Chondrocyte (in vitro differentiated cells): ENCODE data around the gene SMC6. TPM values are rescaled to one million over a fixed set of nuclear protein-coding genes. Genes with fewer than 3 reads are reported as not detected.

Experiments used
- DNase-seq: peaks from one replicate; pipeline ENCODE4 v3.0.0; 2021; ENCODE audit warnings: mixed read lengths, low spot score
- H3K27ac Mint-ChIP-seq: one replicate; pipeline ENCODE4 v1.8.0; 2021; ENCODE audit warnings: mild to moderate bottlenecking, moderate library complexity, mixed read lengths; ENCODE audit not compliant: unreplicated experiment
- H3K27me3 Mint-ChIP-seq: 2 replicates; pipeline ENCODE4 v1.8.0; 2021; ENCODE audit warnings: low read depth, mixed read lengths
- H3K36me3 Mint-ChIP-seq: 2 replicates; pipeline ENCODE4 v1.8.0; 2021; ENCODE audit warnings: low read depth, mixed read lengths
- H3K4me1 Mint-ChIP-seq: 2 replicates; pipeline ENCODE4 v1.8.0; 2021; ENCODE audit warnings: low read depth, mild to moderate bottlenecking, mixed read lengths
- H3K4me3 Mint-ChIP-seq: one replicate; pipeline ENCODE4 v1.8.0; 2021; ENCODE audit warnings: mild to moderate bottlenecking, moderate library complexity, mixed read lengths; ENCODE audit not compliant: unreplicated experiment
- H3K9me3 Mint-ChIP-seq: 2 replicates; pipeline ENCODE4 v1.8.0; 2021; ENCODE audit warnings: low read depth, mixed read lengths
- total RNA-seq: library from RNA; stranded (reverse); gene quantifications from 3 replicates; pipeline ENCODE4 v1.2.1, GENCODE V29; 2021
- TF ChIP-seq, protein P1 (sequence below): fragments of 200-600 bp; sonication (generic); IDR thresholded peaks from 2 replicates; pipeline ENCODE4 v1.5.0; 2021; ENCODE audit warnings: antibody characterized with exemption, mild to moderate bottlenecking, moderate library complexity

The SMC6 gene
- total RNA-seq, 1 donor from 2014 or later = 21.0 TPM

DNA sequence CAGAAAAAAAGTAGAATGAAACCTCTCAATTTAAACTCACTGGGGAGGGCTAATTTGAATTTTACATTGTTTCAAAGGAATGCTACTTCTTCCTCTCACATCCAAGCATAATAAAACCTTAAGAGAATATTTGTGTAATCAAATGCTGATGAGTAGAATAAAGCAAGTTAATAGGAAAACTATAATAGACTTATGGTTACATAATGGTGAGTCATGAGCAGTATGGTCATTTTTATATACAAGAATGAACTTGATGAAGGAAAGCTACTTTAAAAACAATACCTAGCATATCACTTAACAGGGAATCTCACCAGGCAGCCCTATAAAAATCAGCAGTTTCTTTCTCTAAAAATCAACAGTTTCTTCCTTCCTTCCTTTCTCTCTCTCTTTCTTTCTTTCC is 132.8 kb downstream of the SMC6 start:
- Mint-ChIP-seq H3K4me1 (peaks cover 21% of the 10 kb centered on the region), H3K27ac (no peak overlapping the region), H3K36me3 (peaks cover 2% of the 10 kb centered on the region), H3K4me3 (no peak overlapping the region), H3K27me3 (no peaks in the 10 kb centered on the region), H3K9me3 (peaks cover 4% of the 10 kb centered on the region)
- TF ChIP-seq, protein P1, sequence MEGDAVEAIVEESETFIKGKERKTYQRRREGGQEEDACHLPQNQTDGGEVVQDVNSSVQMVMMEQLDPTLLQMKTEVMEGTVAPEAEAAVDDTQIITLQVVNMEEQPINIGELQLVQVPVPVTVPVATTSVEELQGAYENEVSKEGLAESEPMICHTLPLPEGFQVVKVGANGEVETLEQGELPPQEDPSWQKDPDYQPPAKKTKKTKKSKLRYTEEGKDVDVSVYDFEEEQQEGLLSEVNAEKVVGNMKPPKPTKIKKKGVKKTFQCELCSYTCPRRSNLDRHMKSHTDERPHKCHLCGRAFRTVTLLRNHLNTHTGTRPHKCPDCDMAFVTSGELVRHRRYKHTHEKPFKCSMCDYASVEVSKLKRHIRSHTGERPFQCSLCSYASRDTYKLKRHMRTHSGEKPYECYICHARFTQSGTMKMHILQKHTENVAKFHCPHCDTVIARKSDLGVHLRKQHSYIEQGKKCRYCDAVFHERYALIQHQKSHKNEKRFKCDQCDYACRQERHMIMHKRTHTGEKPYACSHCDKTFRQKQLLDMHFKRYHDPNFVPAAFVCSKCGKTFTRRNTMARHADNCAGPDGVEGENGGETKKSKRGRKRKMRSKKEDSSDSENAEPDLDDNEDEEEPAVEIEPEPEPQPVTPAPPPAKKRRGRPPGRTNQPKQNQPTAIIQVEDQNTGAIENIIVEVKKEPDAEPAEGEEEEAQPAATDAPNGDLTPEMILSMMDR = no peak
- no peak for DNase-seq

DNA sequence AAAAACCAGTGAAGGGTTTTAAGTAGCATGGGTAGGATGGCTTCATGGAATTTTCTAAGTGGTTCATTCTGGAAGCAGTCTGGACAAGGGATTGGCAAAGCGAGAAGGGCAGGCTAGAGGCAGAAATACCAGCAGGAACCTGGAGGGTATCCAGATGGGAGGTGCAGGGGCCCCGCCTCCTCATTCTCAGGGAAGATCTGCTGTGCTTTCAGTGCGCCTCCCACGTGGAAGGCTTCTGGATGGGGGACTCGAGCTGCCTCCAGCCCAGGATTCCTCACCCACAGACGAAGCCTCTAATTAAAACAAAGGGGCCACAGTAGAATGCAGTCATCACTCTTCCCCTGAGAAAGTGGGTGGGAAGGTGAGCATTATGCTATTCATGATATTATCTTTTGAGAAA is 133.3 kb downstream of the SMC6 start:
- Mint-ChIP-seq H3K27ac (no peak overlapping the region), H3K4me1 (peaks cover 21% of the 10 kb centered on the region), H3K4me3 (no peak overlapping the region), H3K27me3 (no peaks in the 10 kb centered on the region), H3K36me3 (peaks cover 2% of the 10 kb centered on the region), H3K9me3 (peaks cover 4% of the 10 kb centered on the region)
- TF ChIP-seq, protein P1 = no peak
- DNase-seq = no peak

DNA sequence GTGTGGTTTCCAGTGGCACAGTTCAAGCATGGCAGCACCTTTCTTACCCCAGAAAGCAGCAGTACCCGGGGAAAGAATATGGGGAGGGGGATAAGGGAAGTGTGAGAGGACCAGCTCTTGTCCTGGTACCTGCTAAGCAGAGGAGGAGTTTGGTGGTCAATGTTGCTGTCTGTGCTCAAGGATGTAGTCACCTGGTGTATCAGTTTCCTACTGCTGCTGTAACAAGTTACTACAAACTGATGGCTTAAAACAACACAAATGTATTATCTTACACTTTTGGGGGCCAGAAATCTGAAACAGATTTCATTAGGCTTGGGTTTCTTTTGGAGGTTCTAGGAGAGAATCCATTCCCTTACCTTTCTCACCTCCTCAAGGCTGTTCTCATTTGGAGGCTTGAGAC is 135.7 kb downstream of the SMC6 start:
- H3K36me3 Mint-ChIP-seq = no peaks in the 10 kb centered on the region
- H3K27ac Mint-ChIP-seq = no peak overlapping the region
- H3K4me1 Mint-ChIP-seq = peaks cover 21% of the 10 kb centered on the region
- no peak for DNase-seq
- no peaks in the 10 kb centered on the region for H3K9me3 Mint-ChIP-seq
- TF ChIP-seq, protein P1 = no peak
- H3K4me3 Mint-ChIP-seq = no peak overlapping the region
- peaks cover 4% of the 10 kb centered on the region for H3K27me3 Mint-ChIP-seq

DNA sequence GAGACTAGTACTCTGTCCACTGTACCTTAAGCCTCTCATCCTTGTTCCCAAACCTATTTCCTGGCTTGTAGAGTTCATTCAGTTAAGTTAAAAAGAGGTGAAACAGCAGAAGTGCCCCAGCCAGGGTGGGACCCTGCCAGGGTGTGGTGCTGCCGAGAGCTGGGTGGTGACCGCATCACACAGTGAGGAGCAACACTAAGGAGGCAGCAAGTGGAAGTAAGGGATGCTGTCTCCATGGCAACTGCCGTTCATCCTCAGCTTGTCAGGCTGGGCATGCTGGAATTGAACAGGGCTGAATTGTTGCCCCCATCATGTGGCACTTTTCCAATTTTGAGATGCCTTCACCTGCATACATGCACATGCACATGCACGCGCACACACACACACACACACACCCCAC is 136.1 kb downstream of the SMC6 start:
- H3K4me1 Mint-ChIP-seq = peaks cover 18% of the 10 kb centered on the region
- H3K4me3 Mint-ChIP-seq = no peak overlapping the region
- H3K9me3 Mint-ChIP-seq = no peaks in the 10 kb centered on the region
- TF ChIP-seq, protein P1 = no peak
- peaks cover 4% of the 10 kb centered on the region for H3K27me3 Mint-ChIP-seq
- no peak for DNase-seq
- no peak overlapping the region for H3K27ac Mint-ChIP-seq
- no peaks in the 10 kb centered on the region for H3K36me3 Mint-ChIP-seq

DNA sequence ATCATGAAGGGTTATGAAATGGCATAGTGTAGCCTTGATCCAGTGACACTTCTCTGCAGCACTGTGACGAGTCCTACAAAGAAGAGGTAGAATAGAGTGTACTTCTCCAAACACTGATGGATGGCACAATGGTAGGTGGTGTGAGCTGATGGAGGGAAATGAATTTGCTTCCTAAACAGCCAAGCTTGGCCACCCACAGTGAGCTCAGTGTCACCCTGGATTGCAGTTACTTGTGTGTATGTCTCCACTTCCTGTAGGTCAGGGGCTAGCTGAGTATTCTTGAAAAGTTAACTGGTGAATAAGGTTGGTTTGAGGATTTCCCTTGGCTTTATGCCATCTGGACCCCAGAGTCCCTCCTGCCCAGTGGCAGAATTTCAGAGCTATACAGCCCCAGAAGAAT is 137.2 kb downstream of the SMC6 start:
- no peaks in the 10 kb centered on the region for H3K36me3 Mint-ChIP-seq
- TF ChIP-seq, protein P1 = no peak
- H3K27me3 Mint-ChIP-seq = peaks cover 4% of the 10 kb centered on the region

More for the DNA sequence above, 137.2 kb downstream of the SMC6 start:
- no peak overlapping the region for H3K27ac Mint-ChIP-seq
- H3K4me1 Mint-ChIP-seq = peaks cover 14% of the 10 kb centered on the region
- H3K4me3 Mint-ChIP-seq = no peak overlapping the region
- DNase-seq = no peak
- H3K9me3 Mint-ChIP-seq = no peaks in the 10 kb centered on the region
